GM23338 (cell line): ENCODE data around the gene KIRREL3. TPM values are rescaled to one million over a fixed set of nuclear protein-coding genes. Genes with fewer than 3 reads are reported as not detected.

Experiments used
- ATAC-seq: fragments of 200-7000 bp; cut with Tn5 transposase; 3 replicates; pipeline ENCODE4 v1.9.1; 2020
- DNase-seq: peaks from one replicate; pipeline ENCODE4 v3.0.0-alpha.2; 2015; ENCODE audit warnings: low spot score
- H2AFZ ChIP-seq: fragments of 200-600 bp; sonication (generic); 2 replicates; pipeline ENCODE4 v1.8.0; 2016; ENCODE audit warnings: antibody characterized with exemption, mild to moderate bottlenecking, moderate library complexity
- H3F3A ChIP-seq: fragments of 200-600 bp; sonication (generic); replicated peaks from 2 replicates; pipeline ENCODE4 v1.8.0; 2017; ENCODE audit warnings: antibody characterized with exemption, mixed run types, low read depth
- H3K27ac ChIP-seq: fragments of 200-600 bp; sonication (generic); 2 replicates; pipeline ENCODE4 v1.6.1; 2016; ENCODE audit warnings: low read depth
- H3K27me3 ChIP-seq: fragments of 200-600 bp; sonication (generic); 2 replicates; pipeline ENCODE4 v1.8.0; 2016; ENCODE audit warnings: mild to moderate bottlenecking, mixed run types, moderate library complexity; ENCODE audit not compliant: insufficient read depth
- H3K36me3 ChIP-seq: fragments of 200-600 bp; sonication (generic); 2 replicates; pipeline ENCODE4 v1.8.0; 2016; ENCODE audit warnings: mild to moderate bottlenecking; ENCODE audit not compliant: insufficient read depth
- H3K4me1 ChIP-seq: fragments of 200-600 bp; sonication (generic); 2 replicates; pipeline ENCODE4 v1.8.0; 2016; ENCODE audit warnings: mild to moderate bottlenecking, moderate library complexity; ENCODE audit not compliant: insufficient read depth
- H3K4me2 ChIP-seq: fragments of 200-600 bp; sonication (generic); 2 replicates; pipeline ENCODE4 v1.7.1; 2017; ENCODE audit warnings: mixed run types
- H3K4me3 ChIP-seq: fragments of 200-600 bp; sonication (generic); 2 replicates; pipeline ENCODE4 v1.6.1; 2016; ENCODE audit warnings: mixed run types
- H3K79me2 ChIP-seq: fragments of 200-600 bp; sonication (generic); replicated peaks from 2 replicates; pipeline ENCODE4 v1.8.0; 2017; ENCODE audit warnings: mild to moderate bottlenecking; ENCODE audit not compliant: insufficient read depth
- H3K9me2 ChIP-seq: fragments of 200-600 bp; sonication (generic); 2 replicates; pipeline ENCODE4 v1.8.0; 2017; ENCODE audit not compliant: insufficient read depth
- H4K20me1 ChIP-seq: fragments of 200-600 bp; sonication (generic); replicated peaks from 2 replicates; pipeline ENCODE4 v1.8.0; 2017; ENCODE audit warnings: mild to moderate bottlenecking; ENCODE audit not compliant: insufficient read depth
- H3K27ac Mint-ChIP-seq: 2 replicates; pipeline ENCODE4 v1.8.0; 2020; ENCODE audit warnings: inconsistent platforms, mild to moderate bottlenecking, moderate library complexity, mixed read lengths
- H3K27me3 Mint-ChIP-seq: 3 replicates; pipeline ENCODE4 v1.8.0; 2022; ENCODE audit warnings: low read depth, mild to moderate bottlenecking, moderate library complexity, mixed read lengths, inconsistent platforms; ENCODE audit not compliant: insufficient read depth, poor library complexity
- H3K36me3 Mint-ChIP-seq: 3 replicates; pipeline ENCODE4 v1.8.0; 2021; ENCODE audit warnings: low read depth, mild to moderate bottlenecking, inconsistent platforms, moderate library complexity, mixed read lengths
- H3K4me1 Mint-ChIP-seq: 3 replicates; pipeline ENCODE4 v1.8.0; 2020; ENCODE audit warnings: mild to moderate bottlenecking, inconsistent platforms, mixed read lengths
- H3K4me3 Mint-ChIP-seq: 3 replicates; pipeline ENCODE4 v1.8.0; 2021; ENCODE audit warnings: moderate library complexity, mild to moderate bottlenecking, inconsistent platforms, mixed read lengths
- H3K9me3 Mint-ChIP-seq: 3 replicates; pipeline ENCODE4 v1.8.0; 2020; ENCODE audit warnings: moderate library complexity, mild to moderate bottlenecking, inconsistent platforms, mixed read lengths
- CREB1 ChIP-seq: fragments of 250-450 bp; sonication (Bioruptor Pico); IDR thresholded peaks from 2 replicates; pipeline ENCODE4 v1.5.0; 2020; ENCODE audit warnings: low read depth, mild to moderate bottlenecking, moderate library complexity
- EZH2 ChIP-seq: fragments of 200-600 bp; sonication (generic); IDR thresholded peaks from one replicate; pipeline ENCODE4 v1.8.0; 2017; ENCODE audit warnings: antibody characterized with exemption, mild to moderate bottlenecking, low read depth; ENCODE audit not compliant: unreplicated experiment
- EZH2phosphoT487 ChIP-seq: fragments of 200-600 bp; sonication (generic); IDR thresholded peaks from one replicate; pipeline ENCODE4 v1.8.1; 2018; ENCODE audit warnings: antibody characterized with exemption; ENCODE audit not compliant: unreplicated experiment
- JUNB ChIP-seq: IDR thresholded peaks from one replicate; pipeline ENCODE4 v1.6.1; 2016; ENCODE audit warnings: antibody characterized with exemption; ENCODE audit not compliant: unreplicated experiment
- NANOG ChIP-seq: IDR thresholded peaks from 2 replicates; pipeline ENCODE4 v1.6.1; 2016; ENCODE audit warnings: antibody characterized with exemption, borderline replicate concordance
- POLR2AphosphoS5 ChIP-seq: IDR thresholded peaks from 2 replicates; pipeline ENCODE4 v1.6.1; 2016; ENCODE audit warnings: antibody characterized with exemption, low read depth
- STAT1 ChIP-seq: IDR thresholded peaks from one replicate; pipeline ENCODE4 v1.6.1; 2016; ENCODE audit warnings: antibody characterized with exemption; ENCODE audit not compliant: unreplicated experiment
- ZNF114 ChIP-seq: fragments of 250-450 bp; sonication (Bioruptor Pico); IDR thresholded peaks from 2 replicates; pipeline ENCODE4 v1.5.0; 2020; ENCODE audit warnings: mild to moderate bottlenecking, moderate library complexity
- ZNF331 ChIP-seq: fragments of 250-450 bp; sonication (Bioruptor Pico); IDR thresholded peaks from 2 replicates; pipeline ENCODE4 v1.5.0; 2020; ENCODE audit warnings: low read depth, mild to moderate bottlenecking, moderate library complexity
- polyA plus RNA-seq: library from polyadenylated mRNA; unstranded; fragments of >200 nt; fragmentation: Nextera tagmentation; extraction: Ambion mirVana; gene quantifications from 2 replicates; pipeline ENCODE4 v1.2.1, GENCODE V29; 2016
- total RNA-seq: library from RNA; depleted of rRNA; stranded (reverse); fragments of >200 nt; shearing (Covaris generic); gene quantifications from 2 replicates; pipeline ENCODE4 v1.2.3, GENCODE V29; 2014
- TF ChIP-seq, protein P1 (sequence below), 2 experiments: fragments of 200-600 bp in 1 of 2; sonication (generic) in 1 of 2; conservative IDR thresholded peaks; 2 replicates each; pipeline versions ENCODE4 v1.5.1 to v1.6.1; 2016 to 2017; ENCODE audit warnings: antibody characterized with exemption in 2 of 2, low read depth in 2 of 2, mild to moderate bottlenecking in 2 of 2, moderate library complexity in 1 of 2
- TF ChIP-seq, protein P2 (sequence below): fragments of 250-450 bp; sonication (Bioruptor Pico); IDR thresholded peaks from 2 replicates; pipeline ENCODE4 v1.5.0; 2020; ENCODE audit warnings: mild to moderate bottlenecking, moderate library complexity
- TF ChIP-seq, protein P3 (sequence below): IDR thresholded peaks from 2 replicates; pipeline ENCODE4 v1.6.1; 2016; ENCODE audit warnings: antibody characterized with exemption
- TF ChIP-seq, protein P4 (sequence below): IDR thresholded peaks from one replicate; pipeline ENCODE4 v1.6.1; 2018; ENCODE audit warnings: antibody characterized with exemption; ENCODE audit not compliant: unreplicated experiment

KIRREL3 gene
- total and polyA plus RNA-seq, 2 experiments from 2014 or later = 0.13 to 1.5 TPM

DNA sequence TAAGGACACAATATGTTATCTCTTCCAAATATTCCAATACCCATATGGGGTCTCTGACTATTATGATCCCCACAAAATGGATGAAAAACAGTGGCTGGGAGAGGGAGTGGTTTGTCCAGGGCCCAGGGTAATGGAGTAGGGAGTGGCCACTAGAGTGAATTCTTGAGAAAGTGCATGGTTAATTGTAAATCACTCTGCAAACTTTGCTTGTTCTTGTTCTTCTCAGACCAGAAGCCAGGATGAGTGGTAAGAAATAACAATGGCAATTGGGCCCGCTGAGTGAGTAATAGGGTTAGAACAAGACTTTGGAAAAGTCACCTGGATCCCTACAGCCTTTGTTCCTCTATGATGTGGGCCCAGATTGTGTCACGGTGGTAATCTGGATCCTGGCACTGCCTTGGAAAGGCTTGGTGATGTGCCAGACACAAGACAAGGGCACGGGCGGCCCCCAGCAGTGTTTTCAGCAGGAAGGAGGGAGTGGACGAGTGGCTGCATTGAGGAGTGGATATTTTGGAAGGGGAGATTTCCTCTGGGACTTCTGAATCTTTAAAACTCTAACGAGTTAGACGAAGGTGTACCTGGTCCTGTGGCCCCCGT is 18.2 kb upstream of the KIRREL3 start:
- Histone ChIP-seq H3K79me2 (no peaks in the 10 kb centered on the region), H3K36me3 (no peaks in the 10 kb centered on the region), H4K20me1 (no peaks in the 10 kb centered on the region), H3F3A (no peaks in the 10 kb centered on the region), H3K4me3 (no peak overlapping the region), H3K4me2 (no peak overlapping the region), H3K27ac (no peak overlapping the region), H3K9me2 (0 out of 2 replicates have a peak, but pooled peaks cover 3% of the 10 kb centered on the region), H3K4me1 (no peaks in the 10 kb centered on the region; the same call in 1 of the 2 replicates), H3K27me3 (no peaks in the 10 kb centered on the region), H2AFZ (no peak overlapping the region)
- H3K4me3 Mint-ChIP-seq = no peak overlapping the region
- H3K36me3 Mint-ChIP-seq = no peaks in the 10 kb centered on the region
- no peak for DNase-seq
- no peak for ATAC-seq
- no peak overlapping the region for H3K27ac Mint-ChIP-seq
- peaks cover 3% of the 10 kb centered on the region for H3K27me3 Mint-ChIP-seq
- H3K9me3 Mint-ChIP-seq = no peaks in the 10 kb centered on the region
- no peak for TF ChIP-seq CREB1
- no peak for TF ChIP-seq POLR2AphosphoS5
- TF ChIP-seq ZNF331 = no peak
- TF ChIP-seq NANOG = no peak
- TF ChIP-seq, protein P1, sequence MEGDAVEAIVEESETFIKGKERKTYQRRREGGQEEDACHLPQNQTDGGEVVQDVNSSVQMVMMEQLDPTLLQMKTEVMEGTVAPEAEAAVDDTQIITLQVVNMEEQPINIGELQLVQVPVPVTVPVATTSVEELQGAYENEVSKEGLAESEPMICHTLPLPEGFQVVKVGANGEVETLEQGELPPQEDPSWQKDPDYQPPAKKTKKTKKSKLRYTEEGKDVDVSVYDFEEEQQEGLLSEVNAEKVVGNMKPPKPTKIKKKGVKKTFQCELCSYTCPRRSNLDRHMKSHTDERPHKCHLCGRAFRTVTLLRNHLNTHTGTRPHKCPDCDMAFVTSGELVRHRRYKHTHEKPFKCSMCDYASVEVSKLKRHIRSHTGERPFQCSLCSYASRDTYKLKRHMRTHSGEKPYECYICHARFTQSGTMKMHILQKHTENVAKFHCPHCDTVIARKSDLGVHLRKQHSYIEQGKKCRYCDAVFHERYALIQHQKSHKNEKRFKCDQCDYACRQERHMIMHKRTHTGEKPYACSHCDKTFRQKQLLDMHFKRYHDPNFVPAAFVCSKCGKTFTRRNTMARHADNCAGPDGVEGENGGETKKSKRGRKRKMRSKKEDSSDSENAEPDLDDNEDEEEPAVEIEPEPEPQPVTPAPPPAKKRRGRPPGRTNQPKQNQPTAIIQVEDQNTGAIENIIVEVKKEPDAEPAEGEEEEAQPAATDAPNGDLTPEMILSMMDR (conservative IDR thresholded peaks at IDR 0.05; ENCODE audit: low read depth in 2 of 2) = no peak
- TF ChIP-seq EZH2phosphoT487 = no peak
- TF ChIP-seq, protein P2, sequence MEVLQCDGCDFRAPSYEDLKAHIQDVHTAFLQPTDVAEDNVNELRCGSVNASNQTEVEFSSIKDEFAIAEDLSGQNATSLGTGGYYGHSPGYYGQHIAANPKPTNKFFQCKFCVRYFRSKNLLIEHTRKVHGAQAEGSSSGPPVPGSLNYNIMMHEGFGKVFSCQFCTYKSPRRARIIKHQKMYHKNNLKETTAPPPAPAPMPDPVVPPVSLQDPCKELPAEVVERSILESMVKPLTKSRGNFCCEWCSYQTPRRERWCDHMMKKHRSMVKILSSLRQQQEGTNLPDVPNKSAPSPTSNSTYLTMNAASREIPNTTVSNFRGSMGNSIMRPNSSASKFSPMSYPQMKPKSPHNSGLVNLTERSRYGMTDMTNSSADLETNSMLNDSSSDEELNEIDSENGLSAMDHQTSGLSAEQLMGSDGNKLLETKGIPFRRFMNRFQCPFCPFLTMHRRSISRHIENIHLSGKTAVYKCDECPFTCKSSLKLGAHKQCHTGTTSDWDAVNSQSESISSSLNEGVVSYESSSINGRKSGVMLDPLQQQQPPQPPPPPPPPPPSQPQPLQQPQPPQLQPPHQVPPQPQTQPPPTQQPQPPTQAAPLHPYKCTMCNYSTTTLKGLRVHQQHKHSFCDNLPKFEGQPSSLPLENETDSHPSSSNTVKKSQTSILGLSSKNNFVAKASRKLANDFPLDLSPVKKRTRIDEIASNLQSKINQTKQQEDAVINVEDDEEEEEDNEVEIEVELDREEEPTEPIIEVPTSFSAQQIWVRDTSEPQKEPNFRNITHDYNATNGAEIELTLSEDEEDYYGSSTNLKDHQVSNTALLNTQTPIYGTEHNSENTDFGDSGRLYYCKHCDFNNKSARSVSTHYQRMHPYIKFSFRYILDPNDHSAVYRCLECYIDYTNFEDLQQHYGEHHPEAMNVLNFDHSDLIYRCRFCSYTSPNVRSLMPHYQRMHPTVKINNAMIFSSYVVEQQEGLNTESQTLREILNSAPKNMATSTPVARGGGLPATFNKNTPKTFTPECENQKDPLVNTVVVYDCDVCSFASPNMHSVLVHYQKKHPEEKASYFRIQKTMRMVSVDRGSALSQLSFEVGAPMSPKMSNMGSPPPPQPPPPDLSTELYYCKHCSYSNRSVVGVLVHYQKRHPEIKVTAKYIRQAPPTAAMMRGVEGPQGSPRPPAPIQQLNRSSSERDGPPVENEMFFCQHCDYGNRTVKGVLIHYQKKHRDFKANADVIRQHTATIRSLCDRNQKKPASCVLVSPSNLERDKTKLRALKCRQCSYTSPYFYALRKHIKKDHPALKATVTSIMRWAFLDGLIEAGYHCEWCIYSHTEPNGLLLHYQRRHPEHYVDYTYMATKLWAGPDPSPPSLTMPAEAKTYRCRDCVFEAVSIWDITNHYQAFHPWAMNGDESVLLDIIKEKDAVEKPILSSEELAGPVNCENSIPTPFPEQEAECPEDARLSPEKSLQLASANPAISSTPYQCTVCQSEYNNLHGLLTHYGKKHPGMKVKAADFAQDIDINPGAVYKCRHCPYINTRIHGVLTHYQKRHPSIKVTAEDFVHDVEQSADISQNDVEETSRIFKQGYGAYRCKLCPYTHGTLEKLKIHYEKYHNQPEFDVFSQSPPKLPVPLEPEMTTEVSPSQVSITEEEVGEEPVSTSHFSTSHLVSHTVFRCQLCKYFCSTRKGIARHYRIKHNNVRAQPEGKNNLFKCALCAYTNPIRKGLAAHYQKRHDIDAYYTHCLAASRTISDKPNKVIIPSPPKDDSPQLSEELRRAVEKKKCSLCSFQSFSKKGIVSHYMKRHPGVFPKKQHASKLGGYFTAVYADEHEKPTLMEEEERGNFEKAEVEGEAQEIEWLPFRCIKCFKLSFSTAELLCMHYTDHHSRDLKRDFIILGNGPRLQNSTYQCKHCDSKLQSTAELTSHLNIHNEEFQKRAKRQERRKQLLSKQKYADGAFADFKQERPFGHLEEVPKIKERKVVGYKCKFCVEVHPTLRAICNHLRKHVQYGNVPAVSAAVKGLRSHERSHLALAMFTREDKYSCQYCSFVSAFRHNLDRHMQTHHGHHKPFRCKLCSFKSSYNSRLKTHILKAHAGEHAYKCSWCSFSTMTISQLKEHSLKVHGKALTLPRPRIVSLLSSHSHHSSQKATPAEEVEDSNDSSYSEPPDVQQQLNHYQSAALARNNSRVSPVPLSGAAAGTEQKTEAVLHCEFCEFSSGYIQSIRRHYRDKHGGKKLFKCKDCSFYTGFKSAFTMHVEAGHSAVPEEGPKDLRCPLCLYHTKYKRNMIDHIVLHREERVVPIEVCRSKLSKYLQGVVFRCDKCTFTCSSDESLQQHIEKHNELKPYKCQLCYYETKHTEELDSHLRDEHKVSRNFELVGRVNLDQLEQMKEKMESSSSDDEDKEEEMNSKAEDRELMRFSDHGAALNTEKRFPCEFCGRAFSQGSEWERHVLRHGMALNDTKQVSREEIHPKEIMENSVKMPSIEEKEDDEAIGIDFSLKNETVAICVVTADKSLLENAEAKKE (CRISPR knock-in tag) = no peak
- TF ChIP-seq, protein P3, sequence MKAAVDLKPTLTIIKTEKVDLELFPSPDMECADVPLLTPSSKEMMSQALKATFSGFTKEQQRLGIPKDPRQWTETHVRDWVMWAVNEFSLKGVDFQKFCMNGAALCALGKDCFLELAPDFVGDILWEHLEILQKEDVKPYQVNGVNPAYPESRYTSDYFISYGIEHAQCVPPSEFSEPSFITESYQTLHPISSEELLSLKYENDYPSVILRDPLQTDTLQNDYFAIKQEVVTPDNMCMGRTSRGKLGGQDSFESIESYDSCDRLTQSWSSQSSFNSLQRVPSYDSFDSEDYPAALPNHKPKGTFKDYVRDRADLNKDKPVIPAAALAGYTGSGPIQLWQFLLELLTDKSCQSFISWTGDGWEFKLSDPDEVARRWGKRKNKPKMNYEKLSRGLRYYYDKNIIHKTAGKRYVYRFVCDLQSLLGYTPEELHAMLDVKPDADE = no peak
- no peak for TF ChIP-seq ZNF114 (CRISPR knock-in tag)
- TF ChIP-seq, protein P4, sequence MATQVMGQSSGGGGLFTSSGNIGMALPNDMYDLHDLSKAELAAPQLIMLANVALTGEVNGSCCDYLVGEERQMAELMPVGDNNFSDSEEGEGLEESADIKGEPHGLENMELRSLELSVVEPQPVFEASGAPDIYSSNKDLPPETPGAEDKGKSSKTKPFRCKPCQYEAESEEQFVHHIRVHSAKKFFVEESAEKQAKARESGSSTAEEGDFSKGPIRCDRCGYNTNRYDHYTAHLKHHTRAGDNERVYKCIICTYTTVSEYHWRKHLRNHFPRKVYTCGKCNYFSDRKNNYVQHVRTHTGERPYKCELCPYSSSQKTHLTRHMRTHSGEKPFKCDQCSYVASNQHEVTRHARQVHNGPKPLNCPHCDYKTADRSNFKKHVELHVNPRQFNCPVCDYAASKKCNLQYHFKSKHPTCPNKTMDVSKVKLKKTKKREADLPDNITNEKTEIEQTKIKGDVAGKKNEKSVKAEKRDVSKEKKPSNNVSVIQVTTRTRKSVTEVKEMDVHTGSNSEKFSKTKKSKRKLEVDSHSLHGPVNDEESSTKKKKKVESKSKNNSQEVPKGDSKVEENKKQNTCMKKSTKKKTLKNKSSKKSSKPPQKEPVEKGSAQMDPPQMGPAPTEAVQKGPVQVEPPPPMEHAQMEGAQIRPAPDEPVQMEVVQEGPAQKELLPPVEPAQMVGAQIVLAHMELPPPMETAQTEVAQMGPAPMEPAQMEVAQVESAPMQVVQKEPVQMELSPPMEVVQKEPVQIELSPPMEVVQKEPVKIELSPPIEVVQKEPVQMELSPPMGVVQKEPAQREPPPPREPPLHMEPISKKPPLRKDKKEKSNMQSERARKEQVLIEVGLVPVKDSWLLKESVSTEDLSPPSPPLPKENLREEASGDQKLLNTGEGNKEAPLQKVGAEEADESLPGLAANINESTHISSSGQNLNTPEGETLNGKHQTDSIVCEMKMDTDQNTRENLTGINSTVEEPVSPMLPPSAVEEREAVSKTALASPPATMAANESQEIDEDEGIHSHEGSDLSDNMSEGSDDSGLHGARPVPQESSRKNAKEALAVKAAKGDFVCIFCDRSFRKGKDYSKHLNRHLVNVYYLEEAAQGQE = no peak
- TF ChIP-seq JUNB = no peak
- no peak for TF ChIP-seq STAT1
- TF ChIP-seq EZH2 = no peak
- H3K4me1 Mint-ChIP-seq = peaks cover 12% of the 10 kb centered on the region
